NCI-H187 (cell line): ENCODE measurements around the gene RBM28.

Experiments
- DNase-seq, 2 experiments: peaks; one replicate each; lab custom pipeline; 2025; lab: John Stamatoyannopoulos, UW

The RBM28 gene, protein sequence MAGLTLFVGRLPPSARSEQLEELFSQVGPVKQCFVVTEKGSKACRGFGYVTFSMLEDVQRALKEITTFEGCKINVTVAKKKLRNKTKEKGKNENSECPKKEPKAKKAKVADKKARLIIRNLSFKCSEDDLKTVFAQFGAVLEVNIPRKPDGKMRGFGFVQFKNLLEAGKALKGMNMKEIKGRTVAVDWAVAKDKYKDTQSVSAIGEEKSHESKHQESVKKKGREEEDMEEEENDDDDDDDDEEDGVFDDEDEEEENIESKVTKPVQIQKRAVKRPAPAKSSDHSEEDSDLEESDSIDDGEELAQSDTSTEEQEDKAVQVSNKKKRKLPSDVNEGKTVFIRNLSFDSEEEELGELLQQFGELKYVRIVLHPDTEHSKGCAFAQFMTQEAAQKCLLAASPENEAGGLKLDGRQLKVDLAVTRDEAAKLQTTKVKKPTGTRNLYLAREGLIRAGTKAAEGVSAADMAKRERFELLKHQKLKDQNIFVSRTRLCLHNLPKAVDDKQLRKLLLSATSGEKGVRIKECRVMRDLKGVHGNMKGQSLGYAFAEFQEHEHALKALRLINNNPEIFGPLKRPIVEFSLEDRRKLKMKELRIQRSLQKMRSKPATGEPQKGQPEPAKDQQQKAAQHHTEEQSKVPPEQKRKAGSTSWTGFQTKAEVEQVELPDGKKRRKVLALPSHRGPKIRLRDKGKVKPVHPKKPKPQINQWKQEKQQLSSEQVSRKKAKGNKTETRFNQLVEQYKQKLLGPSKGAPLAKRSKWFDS

DNA sequence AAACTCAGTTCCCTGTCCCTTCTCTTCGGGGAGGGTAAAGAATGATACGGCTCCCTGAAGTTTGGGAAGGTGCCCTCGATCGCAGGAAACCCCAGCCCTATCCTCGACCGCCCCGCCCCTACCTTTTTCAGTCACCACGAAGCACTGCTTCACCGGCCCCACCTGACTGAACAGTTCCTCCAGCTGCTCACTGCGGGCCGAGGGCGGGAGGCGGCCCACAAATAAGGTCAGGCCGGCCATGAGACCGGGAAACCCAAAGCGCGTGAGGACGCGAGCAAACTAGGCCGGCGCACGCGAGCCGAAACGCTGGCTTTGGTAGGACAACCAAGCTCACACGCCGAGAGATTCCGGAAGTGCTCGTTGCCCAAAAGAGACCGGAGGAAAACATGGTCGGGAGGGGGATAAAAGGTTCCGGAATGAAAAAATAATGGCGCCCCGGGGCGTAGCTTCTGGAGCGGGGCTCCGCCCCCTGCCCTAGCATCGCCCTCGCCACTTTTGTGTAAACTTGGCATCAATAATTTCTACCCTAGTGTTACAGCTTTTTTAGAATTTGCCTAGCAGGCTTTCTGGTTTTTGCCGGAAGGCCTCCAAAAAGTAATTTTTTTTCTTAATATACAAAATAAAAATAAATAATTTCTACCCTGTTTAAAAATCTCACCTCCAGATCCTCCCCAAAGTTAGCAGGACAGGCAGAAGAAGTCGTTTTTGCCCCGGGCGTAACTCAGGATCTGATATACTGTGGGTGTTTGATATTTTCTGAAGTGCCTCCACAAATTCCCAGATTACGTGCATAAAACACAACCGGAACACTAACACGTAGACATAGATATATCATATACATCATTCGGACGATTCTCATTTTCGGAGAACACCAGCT is at the start of gene RBM28:
Gene RBM28, minus strand, starts transcription at position 355 of the 877 bp plus-strand sequence. Its CDS starts 115 bp downstream, at position 240.
- DNase-seq: peak; percentile 82 to 92

GRCh38 chr7:128392446-128393327 is 49.0 kb upstream of the RBM28 start:
- no peak for DNase-seq

DNA sequence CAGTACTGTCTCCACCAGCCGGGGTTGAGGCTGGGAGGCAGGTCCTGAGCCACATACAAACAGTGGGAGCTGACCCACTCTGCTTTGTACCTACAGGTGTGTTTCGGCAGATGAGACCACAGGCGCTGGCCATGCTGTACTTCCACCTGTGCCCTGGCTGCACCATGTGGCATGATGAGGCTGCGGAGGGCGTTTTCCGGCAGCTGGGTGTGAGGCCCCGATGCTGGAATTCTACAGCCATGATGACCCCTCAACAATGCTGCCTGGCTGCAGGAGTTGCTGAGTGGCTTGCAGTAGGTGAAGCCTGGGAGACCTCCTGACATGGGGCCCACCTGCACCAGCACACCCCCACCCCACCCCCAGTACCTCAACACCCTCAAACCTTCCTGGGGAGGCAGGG is 48.1 kb upstream of the RBM28 start:
- no peak for DNase-seq

DNA sequence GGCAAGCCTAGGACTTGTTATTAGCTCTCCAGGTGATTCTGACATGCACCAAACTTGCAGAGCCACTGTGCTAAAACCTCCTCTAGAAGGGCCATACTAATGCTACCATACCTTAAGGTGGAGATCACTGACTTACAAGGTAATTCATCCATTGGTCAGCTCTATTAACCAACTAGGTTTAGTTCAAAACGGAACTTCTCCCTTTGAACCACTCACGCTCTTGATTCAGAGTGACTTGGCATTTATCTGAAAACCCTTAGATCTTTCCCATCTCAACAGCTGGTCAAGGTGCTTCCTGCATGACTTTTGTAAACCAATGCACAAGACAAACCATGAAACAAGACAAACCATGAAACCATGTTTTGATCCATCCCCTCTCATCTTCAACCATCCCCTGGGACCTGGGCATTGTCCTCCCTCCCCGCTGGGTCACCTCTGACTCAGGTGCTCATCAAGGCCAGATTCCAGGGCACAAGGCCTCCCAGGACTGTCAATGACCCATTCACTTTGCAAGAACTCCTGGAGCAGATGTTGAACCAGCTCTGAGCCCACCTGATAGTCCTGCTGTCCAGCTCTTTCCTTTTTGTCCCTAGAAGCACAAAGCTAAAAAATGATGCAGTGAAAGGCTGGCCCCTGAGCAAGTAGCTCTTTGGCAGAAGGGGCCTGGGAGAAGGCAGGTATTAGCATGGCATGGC is 47.3 kb upstream of the RBM28 start:
- DNase-seq: no peak

- DNase-seq: no peak
Observed at GRCh38 chr7:128389618-128390329, 46.1 kb upstream of the RBM28 start.

GRCh38 chr7:128389085-128389617 is 45.4 kb upstream of the RBM28 start:
- no peak for DNase-seq

DNA sequence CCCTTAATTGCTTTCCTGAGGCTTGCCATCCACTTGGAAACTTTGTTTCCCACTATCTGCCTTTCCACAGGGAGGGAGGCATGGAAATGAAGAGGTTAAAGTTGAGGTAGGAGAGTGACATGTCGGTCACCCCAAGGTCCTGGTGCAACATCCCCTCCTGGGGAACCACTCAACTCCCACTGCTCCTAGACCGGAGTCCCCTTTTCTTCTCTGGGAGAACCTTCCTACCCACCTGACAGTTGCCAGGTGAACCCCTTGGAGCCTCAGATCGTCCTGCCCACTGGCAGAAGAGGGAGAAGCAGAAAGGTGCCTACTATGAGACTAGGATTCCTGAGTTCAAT is 44.4 kb upstream of the RBM28 start:
- no peak for DNase-seq

DNA sequence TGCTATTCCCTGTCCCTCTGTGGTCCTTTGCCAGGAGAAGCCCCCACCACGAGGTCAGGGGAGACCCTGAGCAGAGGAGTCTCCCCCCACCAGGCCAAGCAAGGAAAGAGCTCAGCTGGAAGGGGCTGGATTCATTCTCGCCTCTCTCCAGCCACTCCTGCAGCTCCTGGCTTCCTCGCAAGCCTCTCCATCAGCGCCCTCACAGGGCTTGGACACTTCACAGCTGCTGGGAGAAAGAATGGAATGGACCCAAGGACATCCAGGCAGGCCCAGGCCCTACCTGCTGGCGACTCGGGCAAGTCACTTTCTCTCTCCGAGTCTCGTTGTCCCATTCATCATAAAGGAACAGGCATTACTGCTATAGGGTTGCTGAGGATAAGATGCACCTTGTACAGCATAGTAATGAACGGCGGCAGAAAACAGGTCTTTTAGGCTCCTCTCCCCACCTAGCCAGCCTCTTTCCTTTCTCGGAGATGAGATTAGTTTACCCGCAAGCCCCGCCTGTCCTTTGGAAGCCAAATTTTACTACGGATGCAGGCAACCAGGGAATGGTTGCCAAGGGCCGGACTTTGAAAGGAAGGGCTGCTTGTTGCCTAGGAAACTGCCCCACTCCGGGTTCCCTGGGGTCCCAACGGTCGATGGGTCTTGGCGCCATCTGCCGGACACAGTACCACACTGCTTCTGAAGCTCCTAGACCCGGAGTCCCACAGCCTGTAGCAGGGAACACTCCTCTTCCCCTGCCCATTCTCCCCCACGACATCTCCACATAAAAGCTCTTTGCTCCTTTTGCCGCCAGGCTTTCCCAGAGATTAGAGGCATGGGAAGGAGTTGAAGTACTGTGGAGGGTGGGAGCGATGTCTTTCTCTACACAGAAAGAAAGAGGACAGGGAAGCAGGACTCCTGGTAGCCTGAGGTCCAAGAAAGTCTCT is 43.8 kb upstream of the RBM28 start:
- DNase-seq: no peak

DNA sequence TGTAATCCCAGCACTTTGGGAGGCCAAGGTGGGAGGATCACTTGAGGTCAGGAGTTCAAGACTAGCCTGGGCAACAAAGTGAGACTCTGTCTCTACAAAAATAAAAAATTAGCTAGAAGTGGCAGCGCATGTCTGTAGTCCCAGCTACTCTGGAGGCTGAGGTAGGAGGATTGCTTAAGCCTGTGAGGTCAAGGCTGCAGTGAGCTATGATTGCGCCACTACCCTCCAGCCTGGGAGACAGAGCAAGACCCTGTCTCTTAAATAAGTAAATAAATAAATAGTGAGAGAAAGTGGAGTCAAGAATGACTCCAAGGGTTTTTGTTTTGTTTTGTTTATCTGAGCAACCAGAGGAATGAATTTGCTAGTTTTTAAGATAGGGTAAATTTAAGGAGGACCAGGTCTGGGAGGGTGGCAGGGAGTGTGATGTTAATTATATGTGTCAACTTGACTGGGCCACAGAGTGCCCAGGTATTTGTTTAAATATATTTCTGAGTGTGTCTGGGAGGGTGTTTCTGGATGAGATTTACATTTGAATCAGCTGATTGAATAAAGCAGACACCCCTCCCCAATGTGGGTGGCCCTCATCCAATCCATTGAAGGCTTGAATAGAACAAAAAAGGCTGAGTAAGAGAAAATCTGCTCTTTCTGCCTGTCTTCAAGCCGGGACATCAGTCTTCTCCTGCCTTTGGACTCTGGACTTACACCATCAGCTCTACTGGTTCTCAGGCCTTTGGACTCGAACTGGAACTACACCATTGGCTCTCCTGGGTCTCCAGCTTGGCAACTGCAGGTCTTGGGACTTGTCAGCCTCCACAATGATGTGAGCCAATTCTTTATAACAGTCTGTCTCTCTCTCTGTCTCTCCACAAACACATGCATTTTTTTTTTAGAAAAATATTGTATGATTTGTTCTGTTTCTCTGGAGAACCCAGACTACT is 42.5 kb upstream of the RBM28 start:
- no peak for DNase-seq

DNA sequence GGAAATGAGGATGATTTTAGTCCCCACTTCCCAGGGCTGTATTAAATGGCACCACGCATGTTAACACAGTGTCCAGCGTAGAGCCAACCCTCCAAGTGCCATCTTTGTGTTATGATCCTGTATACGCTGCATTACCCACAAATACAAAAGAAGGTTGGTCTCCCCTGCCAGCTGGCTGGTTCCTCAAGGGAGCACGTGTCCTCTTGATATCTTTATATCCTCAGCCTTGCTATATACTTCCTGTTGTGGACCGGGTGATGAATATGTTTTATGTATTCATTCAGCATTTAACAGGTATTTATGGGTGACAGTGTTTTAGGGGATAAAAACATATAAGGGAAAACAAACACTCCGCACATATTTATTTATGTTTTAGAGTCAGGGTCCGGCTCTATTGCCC is 41.0 kb upstream of the RBM28 start:
- no peak for DNase-seq

- DNase-seq: no peak
Observed at GRCh38 chr7:128383776-128384175, 40.1 kb upstream of the RBM28 start.

DNA sequence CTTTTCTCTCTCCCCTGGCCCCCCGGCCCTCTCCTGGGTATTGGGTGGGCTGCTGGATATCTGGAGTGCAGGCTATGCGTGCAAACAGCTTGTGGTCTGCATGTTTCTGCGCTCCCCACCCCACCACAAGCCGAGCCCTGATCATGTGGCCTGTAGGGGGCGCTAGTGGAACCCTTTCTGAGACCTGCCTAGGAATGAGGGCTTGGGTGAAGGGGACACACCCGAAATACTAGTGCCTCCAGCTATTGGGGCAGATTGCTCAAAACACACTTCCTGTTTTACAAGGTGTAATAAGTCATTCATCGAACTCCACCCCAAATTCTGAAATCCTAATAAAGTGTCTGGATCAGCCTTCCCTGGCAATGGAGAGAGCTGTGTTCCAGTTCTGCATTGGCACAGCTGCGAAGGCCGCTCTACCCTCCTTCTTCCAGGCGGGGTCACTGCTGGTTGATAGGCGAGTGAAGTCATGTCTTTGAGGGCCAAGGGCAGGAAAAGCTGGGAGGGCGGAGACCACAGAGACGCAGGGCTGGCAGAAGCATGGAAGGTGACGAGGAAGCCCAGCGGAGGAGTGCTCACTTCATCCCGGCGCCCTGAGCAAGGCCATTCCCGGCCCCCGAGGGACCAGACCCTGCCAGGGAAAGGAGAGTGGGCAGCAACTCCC is 37.6 kb upstream of the RBM28 start:
- no peak for DNase-seq

- DNase-seq: no peak
Observed at GRCh38 chr7:128380483-128381106, 36.9 kb upstream of the RBM28 start.

DNA sequence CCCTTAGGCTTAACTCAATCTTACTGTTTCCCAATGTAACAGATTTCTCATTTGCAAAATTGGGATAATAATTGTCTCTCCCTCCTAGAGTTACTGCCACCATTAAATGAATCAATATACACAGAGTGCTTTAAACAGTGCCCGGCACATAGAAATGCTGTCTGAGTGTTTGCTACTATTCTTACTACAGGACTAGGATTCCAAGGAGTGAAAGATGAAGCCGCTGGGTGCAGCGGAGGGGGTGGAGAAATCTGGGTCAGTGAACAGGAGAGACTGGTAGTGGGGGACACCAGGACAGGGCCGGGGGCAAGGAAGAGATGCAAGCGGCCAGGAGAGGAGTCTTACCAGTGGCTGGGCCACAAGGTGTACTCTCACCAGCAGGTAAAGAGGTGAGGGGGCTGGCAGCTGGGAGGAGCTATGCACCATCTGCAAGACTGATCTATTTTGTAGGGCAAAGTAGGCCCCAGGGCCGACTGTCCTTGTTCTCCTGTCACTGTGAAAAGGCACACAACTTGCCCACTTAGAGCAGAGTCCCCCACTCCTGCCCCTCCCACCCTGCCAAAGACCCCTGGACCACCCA is 36.3 kb upstream of the RBM28 start:
- no peak for DNase-seq

GRCh38 chr7:128378637-128379036 is 34.9 kb upstream of the RBM28 start:
- no peak for DNase-seq

- DNase-seq: no peak
Observed at GRCh38 chr7:128376077-128376476, 32.4 kb upstream of the RBM28 start.
